GM23338 (cell line): ENCODE data around the gene MAGOHB. TPM values are rescaled to one million over a fixed set of nuclear protein-coding genes. Genes with fewer than 3 reads are reported as not detected.

Experiments
- ATAC-seq: fragments of 200-7000 bp; cut with Tn5 transposase; 3 replicates; pipeline ENCODE4 v1.9.1; 2020
- DNase-seq: peaks from one replicate; pipeline ENCODE4 v3.0.0-alpha.2; 2015; ENCODE audit warnings: low spot score
- H2AFZ ChIP-seq: fragments of 200-600 bp; sonication (generic); 2 replicates; pipeline ENCODE4 v1.8.0; 2016; ENCODE audit warnings: antibody characterized with exemption, mild to moderate bottlenecking, moderate library complexity
- H3F3A ChIP-seq: fragments of 200-600 bp; sonication (generic); replicated peaks from 2 replicates; pipeline ENCODE4 v1.8.0; 2017; ENCODE audit warnings: antibody characterized with exemption, mixed run types, low read depth
- H3K27ac ChIP-seq: fragments of 200-600 bp; sonication (generic); 2 replicates; pipeline ENCODE4 v1.6.1; 2016; ENCODE audit warnings: low read depth
- H3K27me3 ChIP-seq: fragments of 200-600 bp; sonication (generic); 2 replicates; pipeline ENCODE4 v1.8.0; 2016; ENCODE audit warnings: mild to moderate bottlenecking, mixed run types, moderate library complexity; ENCODE audit not compliant: insufficient read depth
- H3K36me3 ChIP-seq: fragments of 200-600 bp; sonication (generic); 2 replicates; pipeline ENCODE4 v1.8.0; 2016; ENCODE audit warnings: mild to moderate bottlenecking; ENCODE audit not compliant: insufficient read depth
- H3K4me1 ChIP-seq: fragments of 200-600 bp; sonication (generic); 2 replicates; pipeline ENCODE4 v1.8.0; 2016; ENCODE audit warnings: mild to moderate bottlenecking, moderate library complexity; ENCODE audit not compliant: insufficient read depth
- H3K4me2 ChIP-seq: fragments of 200-600 bp; sonication (generic); 2 replicates; pipeline ENCODE4 v1.7.1; 2017; ENCODE audit warnings: mixed run types
- H3K4me3 ChIP-seq: fragments of 200-600 bp; sonication (generic); 2 replicates; pipeline ENCODE4 v1.6.1; 2016; ENCODE audit warnings: mixed run types
- H3K79me2 ChIP-seq: fragments of 200-600 bp; sonication (generic); replicated peaks from 2 replicates; pipeline ENCODE4 v1.8.0; 2017; ENCODE audit warnings: mild to moderate bottlenecking; ENCODE audit not compliant: insufficient read depth
- H3K9me2 ChIP-seq: fragments of 200-600 bp; sonication (generic); 2 replicates; pipeline ENCODE4 v1.8.0; 2017; ENCODE audit not compliant: insufficient read depth
- H4K20me1 ChIP-seq: fragments of 200-600 bp; sonication (generic); replicated peaks from 2 replicates; pipeline ENCODE4 v1.8.0; 2017; ENCODE audit warnings: mild to moderate bottlenecking; ENCODE audit not compliant: insufficient read depth
- H3K27ac Mint-ChIP-seq: 2 replicates; pipeline ENCODE4 v1.8.0; 2020; ENCODE audit warnings: inconsistent platforms, mild to moderate bottlenecking, moderate library complexity, mixed read lengths
- H3K27me3 Mint-ChIP-seq: 3 replicates; pipeline ENCODE4 v1.8.0; 2022; ENCODE audit warnings: low read depth, mild to moderate bottlenecking, moderate library complexity, mixed read lengths, inconsistent platforms; ENCODE audit not compliant: insufficient read depth, poor library complexity
- H3K36me3 Mint-ChIP-seq: 3 replicates; pipeline ENCODE4 v1.8.0; 2021; ENCODE audit warnings: low read depth, mild to moderate bottlenecking, inconsistent platforms, moderate library complexity, mixed read lengths
- H3K4me1 Mint-ChIP-seq: 3 replicates; pipeline ENCODE4 v1.8.0; 2020; ENCODE audit warnings: mild to moderate bottlenecking, inconsistent platforms, mixed read lengths
- H3K4me3 Mint-ChIP-seq: 3 replicates; pipeline ENCODE4 v1.8.0; 2021; ENCODE audit warnings: moderate library complexity, mild to moderate bottlenecking, inconsistent platforms, mixed read lengths
- H3K9me3 Mint-ChIP-seq: 3 replicates; pipeline ENCODE4 v1.8.0; 2020; ENCODE audit warnings: moderate library complexity, mild to moderate bottlenecking, inconsistent platforms, mixed read lengths
- CREB1 ChIP-seq: fragments of 250-450 bp; sonication (Bioruptor Pico); IDR thresholded peaks from 2 replicates; pipeline ENCODE4 v1.5.0; 2020; ENCODE audit warnings: low read depth, mild to moderate bottlenecking, moderate library complexity
- EZH2 ChIP-seq: fragments of 200-600 bp; sonication (generic); IDR thresholded peaks from one replicate; pipeline ENCODE4 v1.8.0; 2017; ENCODE audit warnings: antibody characterized with exemption, mild to moderate bottlenecking, low read depth; ENCODE audit not compliant: unreplicated experiment
- JUNB ChIP-seq: IDR thresholded peaks from one replicate; pipeline ENCODE4 v1.6.1; 2016; ENCODE audit warnings: antibody characterized with exemption; ENCODE audit not compliant: unreplicated experiment
- NANOG ChIP-seq: IDR thresholded peaks from 2 replicates; pipeline ENCODE4 v1.6.1; 2016; ENCODE audit warnings: antibody characterized with exemption, borderline replicate concordance
- POLR2AphosphoS5 ChIP-seq: IDR thresholded peaks from 2 replicates; pipeline ENCODE4 v1.6.1; 2016; ENCODE audit warnings: antibody characterized with exemption, low read depth
- ZNF114 ChIP-seq: fragments of 250-450 bp; sonication (Bioruptor Pico); IDR thresholded peaks from 2 replicates; pipeline ENCODE4 v1.5.0; 2020; ENCODE audit warnings: mild to moderate bottlenecking, moderate library complexity
- ZNF331 ChIP-seq: fragments of 250-450 bp; sonication (Bioruptor Pico); IDR thresholded peaks from 2 replicates; pipeline ENCODE4 v1.5.0; 2020; ENCODE audit warnings: low read depth, mild to moderate bottlenecking, moderate library complexity
- polyA plus RNA-seq: library from polyadenylated mRNA; unstranded; fragments of >200 nt; fragmentation: Nextera tagmentation; extraction: Ambion mirVana; gene quantifications from 2 replicates; pipeline ENCODE4 v1.2.1, GENCODE V29; 2016
- total RNA-seq: library from RNA; depleted of rRNA; stranded (reverse); fragments of >200 nt; shearing (Covaris generic); gene quantifications from 2 replicates; pipeline ENCODE4 v1.2.3, GENCODE V29; 2014
- TF ChIP-seq, protein P1 (sequence below), 2 experiments: fragments of 200-600 bp in 1 of 2; sonication (generic) in 1 of 2; conservative IDR thresholded peaks; 2 replicates each; pipeline versions ENCODE4 v1.5.1 to v1.6.1; 2016 to 2017; ENCODE audit warnings: antibody characterized with exemption in 2 of 2, low read depth in 2 of 2, mild to moderate bottlenecking in 2 of 2, moderate library complexity in 1 of 2
- TF ChIP-seq, protein P2 (sequence below): IDR thresholded peaks from one replicate; pipeline ENCODE4 v1.6.1; 2018; ENCODE audit warnings: antibody characterized with exemption; ENCODE audit not compliant: unreplicated experiment
- TF ChIP-seq, protein P3 (sequence below): fragments of 250-450 bp; sonication (Bioruptor Pico); IDR thresholded peaks from 2 replicates; pipeline ENCODE4 v1.5.0; 2020; ENCODE audit warnings: mild to moderate bottlenecking, moderate library complexity

The MAGOHB gene
- total and polyA plus RNA-seq, 2 experiments from 2014 or later, result 38.5 to 175 TPM

DNA sequence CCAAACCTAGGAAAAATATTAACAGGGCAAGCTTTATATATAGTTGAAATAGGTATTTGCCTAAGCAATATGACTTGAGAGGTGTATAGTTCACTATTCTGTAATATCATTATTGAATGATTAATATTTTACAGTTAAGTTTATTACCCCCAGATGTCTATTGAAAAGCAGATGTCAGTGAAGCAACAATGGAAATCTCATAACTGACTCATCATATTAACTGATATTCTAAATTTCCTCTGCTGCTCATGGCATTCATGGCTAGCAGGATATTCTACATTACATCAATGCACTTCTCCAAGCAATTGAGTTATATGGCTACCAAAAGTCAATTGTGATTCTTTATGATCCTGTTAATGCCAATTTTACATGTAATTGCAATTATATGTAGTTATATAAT is 9.7 kb upstream of the MAGOHB start (continued):
- TF ChIP-seq, protein P1, sequence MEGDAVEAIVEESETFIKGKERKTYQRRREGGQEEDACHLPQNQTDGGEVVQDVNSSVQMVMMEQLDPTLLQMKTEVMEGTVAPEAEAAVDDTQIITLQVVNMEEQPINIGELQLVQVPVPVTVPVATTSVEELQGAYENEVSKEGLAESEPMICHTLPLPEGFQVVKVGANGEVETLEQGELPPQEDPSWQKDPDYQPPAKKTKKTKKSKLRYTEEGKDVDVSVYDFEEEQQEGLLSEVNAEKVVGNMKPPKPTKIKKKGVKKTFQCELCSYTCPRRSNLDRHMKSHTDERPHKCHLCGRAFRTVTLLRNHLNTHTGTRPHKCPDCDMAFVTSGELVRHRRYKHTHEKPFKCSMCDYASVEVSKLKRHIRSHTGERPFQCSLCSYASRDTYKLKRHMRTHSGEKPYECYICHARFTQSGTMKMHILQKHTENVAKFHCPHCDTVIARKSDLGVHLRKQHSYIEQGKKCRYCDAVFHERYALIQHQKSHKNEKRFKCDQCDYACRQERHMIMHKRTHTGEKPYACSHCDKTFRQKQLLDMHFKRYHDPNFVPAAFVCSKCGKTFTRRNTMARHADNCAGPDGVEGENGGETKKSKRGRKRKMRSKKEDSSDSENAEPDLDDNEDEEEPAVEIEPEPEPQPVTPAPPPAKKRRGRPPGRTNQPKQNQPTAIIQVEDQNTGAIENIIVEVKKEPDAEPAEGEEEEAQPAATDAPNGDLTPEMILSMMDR (conservative IDR thresholded peaks at IDR 0.05; ENCODE audit: low read depth in 2 of 2), result no peak
- TF ChIP-seq POLR2AphosphoS5, result no peak
- TF ChIP-seq, protein P2, sequence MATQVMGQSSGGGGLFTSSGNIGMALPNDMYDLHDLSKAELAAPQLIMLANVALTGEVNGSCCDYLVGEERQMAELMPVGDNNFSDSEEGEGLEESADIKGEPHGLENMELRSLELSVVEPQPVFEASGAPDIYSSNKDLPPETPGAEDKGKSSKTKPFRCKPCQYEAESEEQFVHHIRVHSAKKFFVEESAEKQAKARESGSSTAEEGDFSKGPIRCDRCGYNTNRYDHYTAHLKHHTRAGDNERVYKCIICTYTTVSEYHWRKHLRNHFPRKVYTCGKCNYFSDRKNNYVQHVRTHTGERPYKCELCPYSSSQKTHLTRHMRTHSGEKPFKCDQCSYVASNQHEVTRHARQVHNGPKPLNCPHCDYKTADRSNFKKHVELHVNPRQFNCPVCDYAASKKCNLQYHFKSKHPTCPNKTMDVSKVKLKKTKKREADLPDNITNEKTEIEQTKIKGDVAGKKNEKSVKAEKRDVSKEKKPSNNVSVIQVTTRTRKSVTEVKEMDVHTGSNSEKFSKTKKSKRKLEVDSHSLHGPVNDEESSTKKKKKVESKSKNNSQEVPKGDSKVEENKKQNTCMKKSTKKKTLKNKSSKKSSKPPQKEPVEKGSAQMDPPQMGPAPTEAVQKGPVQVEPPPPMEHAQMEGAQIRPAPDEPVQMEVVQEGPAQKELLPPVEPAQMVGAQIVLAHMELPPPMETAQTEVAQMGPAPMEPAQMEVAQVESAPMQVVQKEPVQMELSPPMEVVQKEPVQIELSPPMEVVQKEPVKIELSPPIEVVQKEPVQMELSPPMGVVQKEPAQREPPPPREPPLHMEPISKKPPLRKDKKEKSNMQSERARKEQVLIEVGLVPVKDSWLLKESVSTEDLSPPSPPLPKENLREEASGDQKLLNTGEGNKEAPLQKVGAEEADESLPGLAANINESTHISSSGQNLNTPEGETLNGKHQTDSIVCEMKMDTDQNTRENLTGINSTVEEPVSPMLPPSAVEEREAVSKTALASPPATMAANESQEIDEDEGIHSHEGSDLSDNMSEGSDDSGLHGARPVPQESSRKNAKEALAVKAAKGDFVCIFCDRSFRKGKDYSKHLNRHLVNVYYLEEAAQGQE, result no peak
- no peak for TF ChIP-seq ZNF331
- no peak for TF ChIP-seq JUNB

DNA sequence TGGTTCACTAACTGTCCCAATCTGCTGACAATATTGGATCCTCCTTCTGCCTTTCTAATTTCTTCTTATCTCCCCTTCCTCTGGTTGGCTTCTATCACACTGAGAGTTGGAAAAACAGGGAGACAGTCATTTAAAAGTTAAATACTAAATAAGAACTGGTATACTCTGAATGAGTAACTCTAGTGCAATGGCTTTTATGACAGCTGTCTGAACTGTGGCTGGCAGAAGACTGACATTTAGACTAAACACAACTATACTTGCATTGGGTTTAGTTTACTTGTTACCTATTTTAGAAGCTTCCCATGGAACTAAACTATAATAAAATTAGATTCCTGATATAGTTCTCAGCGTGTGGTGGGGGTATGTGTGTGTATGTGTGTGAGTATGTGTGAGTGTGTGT is 7.9 kb upstream of the MAGOHB start:
- Mint-ChIP-seq H3K36me3 (no peaks in the 10 kb centered on the region), H3K4me3 (no peak overlapping the region), H3K27ac (no peak overlapping the region), H3K4me1 (no peaks in the 10 kb centered on the region), H3K9me3 (no peaks in the 10 kb centered on the region), H3K27me3 (no peaks in the 10 kb centered on the region)
- Histone ChIP-seq H3K4me1 (no peaks in the 10 kb centered on the region), H3F3A (no peaks in the 10 kb centered on the region), H3K27me3 (no peaks in the 10 kb centered on the region), H3K4me3 (no peak overlapping the region), H4K20me1 (no peaks in the 10 kb centered on the region), H2AFZ (no peak overlapping the region), H3K4me2 (no peak overlapping the region), H3K36me3 (no peaks in the 10 kb centered on the region), H3K79me2 (no peaks in the 10 kb centered on the region), H3K27ac (no peak overlapping the region), H3K9me2 (no peaks in the 10 kb centered on the region)
- ATAC-seq (no peak), DNase-seq (no peak)
- no peak for TF ChIP-seq JUNB
- no peak for TF ChIP-seq POLR2AphosphoS5
- TF ChIP-seq CREB1 (CRISPR knock-in tag), result no peak
- TF ChIP-seq ZNF114, result no peak
- no peak for TF ChIP-seq NANOG
- TF ChIP-seq, protein P3, sequence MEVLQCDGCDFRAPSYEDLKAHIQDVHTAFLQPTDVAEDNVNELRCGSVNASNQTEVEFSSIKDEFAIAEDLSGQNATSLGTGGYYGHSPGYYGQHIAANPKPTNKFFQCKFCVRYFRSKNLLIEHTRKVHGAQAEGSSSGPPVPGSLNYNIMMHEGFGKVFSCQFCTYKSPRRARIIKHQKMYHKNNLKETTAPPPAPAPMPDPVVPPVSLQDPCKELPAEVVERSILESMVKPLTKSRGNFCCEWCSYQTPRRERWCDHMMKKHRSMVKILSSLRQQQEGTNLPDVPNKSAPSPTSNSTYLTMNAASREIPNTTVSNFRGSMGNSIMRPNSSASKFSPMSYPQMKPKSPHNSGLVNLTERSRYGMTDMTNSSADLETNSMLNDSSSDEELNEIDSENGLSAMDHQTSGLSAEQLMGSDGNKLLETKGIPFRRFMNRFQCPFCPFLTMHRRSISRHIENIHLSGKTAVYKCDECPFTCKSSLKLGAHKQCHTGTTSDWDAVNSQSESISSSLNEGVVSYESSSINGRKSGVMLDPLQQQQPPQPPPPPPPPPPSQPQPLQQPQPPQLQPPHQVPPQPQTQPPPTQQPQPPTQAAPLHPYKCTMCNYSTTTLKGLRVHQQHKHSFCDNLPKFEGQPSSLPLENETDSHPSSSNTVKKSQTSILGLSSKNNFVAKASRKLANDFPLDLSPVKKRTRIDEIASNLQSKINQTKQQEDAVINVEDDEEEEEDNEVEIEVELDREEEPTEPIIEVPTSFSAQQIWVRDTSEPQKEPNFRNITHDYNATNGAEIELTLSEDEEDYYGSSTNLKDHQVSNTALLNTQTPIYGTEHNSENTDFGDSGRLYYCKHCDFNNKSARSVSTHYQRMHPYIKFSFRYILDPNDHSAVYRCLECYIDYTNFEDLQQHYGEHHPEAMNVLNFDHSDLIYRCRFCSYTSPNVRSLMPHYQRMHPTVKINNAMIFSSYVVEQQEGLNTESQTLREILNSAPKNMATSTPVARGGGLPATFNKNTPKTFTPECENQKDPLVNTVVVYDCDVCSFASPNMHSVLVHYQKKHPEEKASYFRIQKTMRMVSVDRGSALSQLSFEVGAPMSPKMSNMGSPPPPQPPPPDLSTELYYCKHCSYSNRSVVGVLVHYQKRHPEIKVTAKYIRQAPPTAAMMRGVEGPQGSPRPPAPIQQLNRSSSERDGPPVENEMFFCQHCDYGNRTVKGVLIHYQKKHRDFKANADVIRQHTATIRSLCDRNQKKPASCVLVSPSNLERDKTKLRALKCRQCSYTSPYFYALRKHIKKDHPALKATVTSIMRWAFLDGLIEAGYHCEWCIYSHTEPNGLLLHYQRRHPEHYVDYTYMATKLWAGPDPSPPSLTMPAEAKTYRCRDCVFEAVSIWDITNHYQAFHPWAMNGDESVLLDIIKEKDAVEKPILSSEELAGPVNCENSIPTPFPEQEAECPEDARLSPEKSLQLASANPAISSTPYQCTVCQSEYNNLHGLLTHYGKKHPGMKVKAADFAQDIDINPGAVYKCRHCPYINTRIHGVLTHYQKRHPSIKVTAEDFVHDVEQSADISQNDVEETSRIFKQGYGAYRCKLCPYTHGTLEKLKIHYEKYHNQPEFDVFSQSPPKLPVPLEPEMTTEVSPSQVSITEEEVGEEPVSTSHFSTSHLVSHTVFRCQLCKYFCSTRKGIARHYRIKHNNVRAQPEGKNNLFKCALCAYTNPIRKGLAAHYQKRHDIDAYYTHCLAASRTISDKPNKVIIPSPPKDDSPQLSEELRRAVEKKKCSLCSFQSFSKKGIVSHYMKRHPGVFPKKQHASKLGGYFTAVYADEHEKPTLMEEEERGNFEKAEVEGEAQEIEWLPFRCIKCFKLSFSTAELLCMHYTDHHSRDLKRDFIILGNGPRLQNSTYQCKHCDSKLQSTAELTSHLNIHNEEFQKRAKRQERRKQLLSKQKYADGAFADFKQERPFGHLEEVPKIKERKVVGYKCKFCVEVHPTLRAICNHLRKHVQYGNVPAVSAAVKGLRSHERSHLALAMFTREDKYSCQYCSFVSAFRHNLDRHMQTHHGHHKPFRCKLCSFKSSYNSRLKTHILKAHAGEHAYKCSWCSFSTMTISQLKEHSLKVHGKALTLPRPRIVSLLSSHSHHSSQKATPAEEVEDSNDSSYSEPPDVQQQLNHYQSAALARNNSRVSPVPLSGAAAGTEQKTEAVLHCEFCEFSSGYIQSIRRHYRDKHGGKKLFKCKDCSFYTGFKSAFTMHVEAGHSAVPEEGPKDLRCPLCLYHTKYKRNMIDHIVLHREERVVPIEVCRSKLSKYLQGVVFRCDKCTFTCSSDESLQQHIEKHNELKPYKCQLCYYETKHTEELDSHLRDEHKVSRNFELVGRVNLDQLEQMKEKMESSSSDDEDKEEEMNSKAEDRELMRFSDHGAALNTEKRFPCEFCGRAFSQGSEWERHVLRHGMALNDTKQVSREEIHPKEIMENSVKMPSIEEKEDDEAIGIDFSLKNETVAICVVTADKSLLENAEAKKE (CRISPR knock-in tag), result no peak
- TF ChIP-seq, protein P1 (conservative IDR thresholded peaks at IDR 0.05; ENCODE audit: low read depth in 2 of 2), result no peak
- TF ChIP-seq ZNF331, result no peak
- no peak for TF ChIP-seq EZH2
